Hepatic stellate cell (primary cell): Measurements from ENCODE around the gene CMBL.
"Not testable (repeated sequence)": the region's sequence is repeated elsewhere in the genome, so short reads cannot be mapped to it uniquely, and the experiment has no call there.

Experiments used
- DNase-seq: peaks from one replicate; pipeline ENCODE4 v3.0.0; 2011; ENCODE audit warnings: low spot score

The CMBL gene

GRCh38 chr5:10254686-10255085, 53.0 kb downstream of the CMBL start:
- no peak for DNase-seq

- no peak for DNase-seq
Measured at GRCh38 chr5:10253390-10253789, 54.3 kb downstream of the CMBL start.

GRCh38 chr5:10251405-10251804, 56.3 kb downstream of the CMBL start:
- DNase-seq: no peak

- peak; percentile 46 for DNase-seq
Measured at GRCh38 chr5:10250806-10251276, 56.9 kb downstream of the CMBL start.

GRCh38 chr5:10249948-10250805, 57.5 kb downstream of the CMBL start, which contains the start of gene CCT5:
Gene CCT5, plus strand, starts transcription at chr5:10250280. Its CDS starts 61 bp downstream, at chr5:10250341.
- peak; percentile 94 for DNase-seq

GRCh38 chr5:10248378-10249260, 59.1 kb downstream of the CMBL start:
- no peak for DNase-seq

GRCh38 chr5:10247217-10247616, 60.5 kb downstream of the CMBL start:
- DNase-seq: not testable (repeated sequence)

- no peak for DNase-seq
Measured at GRCh38 chr5:10246761-10247160, 60.9 kb downstream of the CMBL start.

GRCh38 chr5:10244342-10244944, 63.3 kb downstream of the CMBL start:
- DNase-seq: no peak

- DNase-seq: no peak
Measured at GRCh38 chr5:10243660-10244240, 64.0 kb downstream of the CMBL start.

- DNase-seq: peak; percentile 47
Measured at GRCh38 chr5:10235350-10235749, 72.4 kb downstream of the CMBL start.

- DNase-seq: peak; percentile 71
Measured at GRCh38 chr5:10233505-10233904, 74.2 kb downstream of the CMBL start.

- no peak for DNase-seq
Measured at GRCh38 chr5:10233011-10233410, 74.7 kb downstream of the CMBL start.

- DNase-seq: no peak
Measured at GRCh38 chr5:10232386-10232785, 75.3 kb downstream of the CMBL start.

- peak; percentile 48 for DNase-seq
Measured at GRCh38 chr5:10229306-10230048, 78.2 kb downstream of the CMBL start.

GRCh38 chr5:10228288-10228687, 79.4 kb downstream of the CMBL start:
- no peak for DNase-seq
